ENCODE results near the gene RPL13. TPM values are rescaled to one million over a fixed set of nuclear protein-coding genes. Genes with fewer than 3 reads are reported as not detected.

Gene RPL13
- total and polyA plus RNA-seq, 10 of the 15 experiments (the other 5 are each of a cell fraction or from before 2014, with no cell fraction given): 386 to 9,428 (median 2,486) TPM

DNA sequence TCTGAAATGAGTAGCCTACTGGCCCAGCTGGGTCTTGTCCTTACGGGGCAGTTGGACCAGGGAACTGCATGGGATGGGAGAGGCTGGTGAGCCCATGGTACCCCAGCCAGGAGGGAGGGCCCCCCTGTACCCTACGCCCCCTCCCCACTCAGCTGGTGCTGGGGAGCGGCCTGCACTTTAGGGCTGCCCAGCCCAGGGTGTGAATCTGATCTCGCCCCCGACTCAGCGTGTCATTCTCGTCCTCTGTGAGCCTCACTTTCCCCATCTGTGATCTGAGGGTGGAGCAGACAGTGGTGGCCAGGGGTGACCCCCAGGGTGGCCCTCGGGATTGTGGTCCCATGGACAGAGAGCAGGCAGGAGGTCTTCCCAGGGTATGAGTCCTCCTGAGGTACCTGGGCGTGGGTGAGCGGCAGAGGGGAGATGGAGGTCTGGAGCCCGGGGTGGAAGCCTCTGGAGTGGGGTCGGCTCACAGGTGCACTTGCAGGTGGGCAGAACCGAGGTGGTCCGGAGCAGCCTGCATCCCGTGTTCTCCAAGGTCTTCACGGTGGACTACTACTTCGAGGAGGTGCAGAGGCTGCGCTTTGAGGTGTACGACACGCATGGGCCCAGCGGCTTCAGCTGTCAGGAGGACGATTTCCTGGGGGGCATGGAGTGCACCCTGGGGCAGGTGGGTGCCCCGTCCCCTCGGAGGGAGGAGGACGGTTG, 16.7 kb downstream of the RPL13 start:
- no peaks in the 10 kb centered on the region for H3K79me2 ChIP-seq (ENCODE audit: control insufficient read depth, insufficient read depth, low read length)
- ChIA-PET CTCF (no interaction called here), POLR2A (no interaction called here), SMC1A (ENCODE audit: uncharacterized antibody, unreplicated experiment) (no interaction called here), RAD21 (ENCODE audit: unreplicated experiment) (no interaction called here)
- peaks cover 10% of the 10 kb centered on the region for H3K4me1 ChIP-seq (ENCODE audit: control insufficient read depth, insufficient read depth, low read length)
- no TSS peak for BruUV-seq (replicated peaks)
- 79% methylated on average over 24 of the region's 25 CpGs for WGBS (ENCODE audit: insufficient coverage, insufficient replicate concordance, low lambda C conversion rate, missing lambda C conversion rate)
- no peaks in the 10 kb centered on the region; a peak in 1 of 4 replicates for H3K27me3 ChIP-seq (replicated peaks in 1 of 2; ENCODE audit: control insufficient read depth in 2 of 2, insufficient read depth in 2 of 2, low read length in 1 of 2)
- in situ Hi-C loops (cut with MboI) (no loop called here), intact Hi-C loops (cut with micrococcal nuclease; ENCODE audit: unreplicated experiment) (no loop called here)
- H4K20me1 ChIP-seq (ENCODE audit: control insufficient read depth, insufficient read depth): no peaks in the 10 kb centered on the region
- no peaks in the 10 kb centered on the region; the same call in 2 of the 3 replicates for H3K9me3 ChIP-seq (replicated peaks; ENCODE audit: control insufficient read depth, insufficient read depth, low read length)
- FAIRE-seq: no peak
- no peak overlapping the region for H3K27ac ChIP-seq (ENCODE audit: control insufficient read depth, insufficient read depth)
- no peak overlapping the region for H3K9ac ChIP-seq (ENCODE audit: control insufficient read depth, insufficient read depth, low read length)
- no peak for ATAC-seq
- no peak overlapping the region for H3K4me2 ChIP-seq (ENCODE audit: control insufficient read depth, insufficient read depth)
- DNase-seq (ENCODE audit: low read depth, low spot score): no peak
- H3K36me3 ChIP-seq (ENCODE audit: control insufficient read depth in 2 of 2, insufficient read depth in 2 of 2, low read length in 1 of 2): no peaks in the 10 kb centered on the region
- H2AFZ ChIP-seq (ENCODE audit: control insufficient read depth, low read depth, low read length): no peak overlapping the region
- H3K4me3 ChIP-seq: no peak overlapping the region
- TF ChIP-seq PAX8 (IDR thresholded peaks at IDR 0.05) (no peak), IRF4 (IDR thresholded peaks at IDR 0.05; ENCODE audit: low read depth, low read length) (no peak), BACH1 (IDR thresholded peaks at IDR 0.05; ENCODE audit: borderline replicate concordance) (no peak), MTA2 (IDR thresholded peaks at IDR 0.05; ENCODE audit: low read depth) (no peak), CHD4 (IDR thresholded peaks at IDR 0.05) (no peak), PRDM15 (CRISPR knock-in tag; IDR thresholded peaks at IDR 0.05) (no peak), CTCF (IDR thresholded peaks at IDR 0.05 in 2 of 3, conservative IDR thresholded peaks at IDR 0.05 in 1 of 3; ENCODE audit: control insufficient read depth in 2 of 3, extremely low read depth in 1 of 3, insufficient read depth in 1 of 3, low read depth in 3 of 3, low read length in 3 of 3) (no peak), STAT3 (IDR thresholded peaks at IDR 0.05; ENCODE audit: low read depth, low read length) (no peak), SREBF1 (IDR thresholded peaks at IDR 0.05; ENCODE audit: low read length) (no peak), IKZF2 (IDR thresholded peaks at IDR 0.05) (no peak)
- TF ChIP-seq, protein P1, sequence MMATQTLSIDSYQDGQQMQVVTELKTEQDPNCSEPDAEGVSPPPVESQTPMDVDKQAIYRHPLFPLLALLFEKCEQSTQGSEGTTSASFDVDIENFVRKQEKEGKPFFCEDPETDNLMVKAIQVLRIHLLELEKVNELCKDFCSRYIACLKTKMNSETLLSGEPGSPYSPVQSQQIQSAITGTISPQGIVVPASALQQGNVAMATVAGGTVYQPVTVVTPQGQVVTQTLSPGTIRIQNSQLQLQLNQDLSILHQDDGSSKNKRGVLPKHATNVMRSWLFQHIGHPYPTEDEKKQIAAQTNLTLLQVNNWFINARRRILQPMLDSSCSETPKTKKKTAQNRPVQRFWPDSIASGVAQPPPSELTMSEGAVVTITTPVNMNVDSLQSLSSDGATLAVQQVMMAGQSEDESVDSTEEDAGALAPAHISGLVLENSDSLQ (IDR thresholded peaks at IDR 0.05): no peak
- TF ChIP-seq, protein P2, sequence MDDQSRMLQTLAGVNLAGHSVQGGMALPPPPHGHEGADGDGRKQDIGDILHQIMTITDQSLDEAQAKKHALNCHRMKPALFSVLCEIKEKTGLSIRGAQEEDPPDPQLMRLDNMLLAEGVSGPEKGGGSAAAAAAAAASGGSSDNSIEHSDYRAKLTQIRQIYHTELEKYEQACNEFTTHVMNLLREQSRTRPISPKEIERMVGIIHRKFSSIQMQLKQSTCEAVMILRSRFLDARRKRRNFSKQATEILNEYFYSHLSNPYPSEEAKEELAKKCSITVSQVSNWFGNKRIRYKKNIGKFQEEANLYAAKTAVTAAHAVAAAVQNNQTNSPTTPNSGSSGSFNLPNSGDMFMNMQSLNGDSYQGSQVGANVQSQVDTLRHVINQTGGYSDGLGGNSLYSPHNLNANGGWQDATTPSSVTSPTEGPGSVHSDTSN (IDR thresholded peaks at IDR 0.05; ENCODE audit: insufficient replicate concordance, low read depth, low read length): no peak
- TF ChIP-seq, protein P3, sequence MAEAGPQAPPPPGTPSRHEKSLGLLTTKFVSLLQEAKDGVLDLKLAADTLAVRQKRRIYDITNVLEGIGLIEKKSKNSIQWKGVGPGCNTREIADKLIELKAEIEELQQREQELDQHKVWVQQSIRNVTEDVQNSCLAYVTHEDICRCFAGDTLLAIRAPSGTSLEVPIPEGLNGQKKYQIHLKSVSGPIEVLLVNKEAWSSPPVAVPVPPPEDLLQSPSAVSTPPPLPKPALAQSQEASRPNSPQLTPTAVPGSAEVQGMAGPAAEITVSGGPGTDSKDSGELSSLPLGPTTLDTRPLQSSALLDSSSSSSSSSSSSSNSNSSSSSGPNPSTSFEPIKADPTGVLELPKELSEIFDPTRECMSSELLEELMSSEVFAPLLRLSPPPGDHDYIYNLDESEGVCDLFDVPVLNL (IDR thresholded peaks at IDR 0.05; ENCODE audit: low read depth, low read length): no peak
